ENCODE data around the gene GRM4. TPM values are rescaled to one million over a fixed set of nuclear protein-coding genes. Genes with fewer than 3 reads are reported as not detected.

The GRM4 gene
- total RNA-seq, 2 experiments from 2014 or later: 0.12 to 0.18 TPM

DNA sequence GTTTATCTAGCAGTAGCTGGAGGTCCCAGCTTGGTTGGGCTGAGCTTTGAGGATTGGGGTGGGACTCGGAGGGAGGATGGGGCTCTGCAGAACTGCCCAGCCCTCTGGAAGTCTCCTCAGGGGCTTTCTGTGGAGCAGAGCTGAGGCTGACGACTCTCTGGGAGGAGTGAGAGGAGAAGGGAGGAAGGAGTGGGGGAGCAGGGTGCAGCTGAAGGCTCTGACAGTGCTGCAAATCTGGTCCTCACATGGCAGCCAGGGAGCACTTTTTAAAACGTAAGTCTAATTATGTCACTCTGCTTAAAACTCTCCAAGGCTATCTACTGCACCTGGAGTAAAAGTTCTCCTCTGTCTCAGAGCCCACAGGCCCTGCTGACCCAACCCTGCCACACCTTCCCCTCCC lies 32.4 kb downstream of the GRM4 start:
- no peak for DNase-seq
- no peak overlapping the region for H3K4me3 Mint-ChIP-seq
- H3K4me1 Mint-ChIP-seq: no peaks in the 10 kb centered on the region
- no peaks in the 10 kb centered on the region for H3K9me3 Mint-ChIP-seq
- peaks cover 22% of the 10 kb centered on the region for H3K27me3 Mint-ChIP-seq
- H3K27ac Mint-ChIP-seq: no peak overlapping the region
- H3K36me3 Mint-ChIP-seq: no peaks in the 10 kb centered on the region

DNA sequence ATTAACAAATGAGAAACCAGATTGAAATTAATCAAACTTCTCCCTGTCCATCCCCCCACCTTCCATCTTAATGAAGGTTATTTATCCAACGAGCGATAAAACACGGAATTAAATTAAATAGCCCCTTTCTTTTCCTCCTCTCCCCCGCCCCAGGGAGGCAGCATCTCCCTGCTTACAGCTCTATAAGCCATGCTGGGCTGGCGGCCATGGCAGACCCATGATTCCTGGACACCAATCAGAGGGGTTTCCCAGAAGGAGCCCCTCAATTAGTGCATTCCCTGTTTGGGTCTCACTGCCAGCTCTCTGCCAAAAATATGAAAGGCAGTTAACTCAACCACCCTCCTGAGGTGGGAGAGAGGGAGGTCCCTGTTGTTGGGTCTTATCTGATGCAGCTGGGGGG lies 33.8 kb downstream of the GRM4 start:
- DNase-seq: no peak
- H3K4me3 Mint-ChIP-seq: no peak overlapping the region
- H3K27me3 Mint-ChIP-seq: peaks cover 22% of the 10 kb centered on the region
- H3K9me3 Mint-ChIP-seq: no peaks in the 10 kb centered on the region
- H3K4me1 Mint-ChIP-seq: no peaks in the 10 kb centered on the region
- no peaks in the 10 kb centered on the region for H3K36me3 Mint-ChIP-seq
- H3K27ac Mint-ChIP-seq: no peak overlapping the region

DNA sequence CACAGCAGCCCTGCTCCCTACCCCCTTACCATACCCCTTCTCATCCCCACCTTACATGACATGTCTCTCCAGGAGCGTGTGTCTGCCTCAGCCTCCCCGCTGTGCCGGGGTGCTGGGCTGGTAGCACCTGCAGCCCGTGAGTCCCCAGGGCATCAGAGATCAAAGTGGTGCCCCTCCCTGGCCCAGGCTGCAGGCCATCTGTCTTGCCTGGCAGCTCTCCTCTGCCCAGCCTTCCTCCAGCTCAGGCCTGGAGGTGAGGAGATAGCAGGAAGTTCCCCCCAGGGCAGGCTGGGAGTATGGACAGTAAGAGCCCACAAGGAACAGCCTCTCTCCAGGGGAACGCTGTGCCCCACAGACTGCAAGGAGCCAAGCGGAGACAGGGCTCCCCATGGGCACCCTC lies 35.3 kb downstream of the GRM4 start:
- no peak overlapping the region for H3K27ac Mint-ChIP-seq
- H3K4me3 Mint-ChIP-seq: no peak overlapping the region
- H3K27me3 Mint-ChIP-seq: peaks cover 22% of the 10 kb centered on the region
- H3K36me3 Mint-ChIP-seq: no peaks in the 10 kb centered on the region
- no peaks in the 10 kb centered on the region for H3K9me3 Mint-ChIP-seq
- DNase-seq: no peak
- H3K4me1 Mint-ChIP-seq: no peaks in the 10 kb centered on the region

DNA sequence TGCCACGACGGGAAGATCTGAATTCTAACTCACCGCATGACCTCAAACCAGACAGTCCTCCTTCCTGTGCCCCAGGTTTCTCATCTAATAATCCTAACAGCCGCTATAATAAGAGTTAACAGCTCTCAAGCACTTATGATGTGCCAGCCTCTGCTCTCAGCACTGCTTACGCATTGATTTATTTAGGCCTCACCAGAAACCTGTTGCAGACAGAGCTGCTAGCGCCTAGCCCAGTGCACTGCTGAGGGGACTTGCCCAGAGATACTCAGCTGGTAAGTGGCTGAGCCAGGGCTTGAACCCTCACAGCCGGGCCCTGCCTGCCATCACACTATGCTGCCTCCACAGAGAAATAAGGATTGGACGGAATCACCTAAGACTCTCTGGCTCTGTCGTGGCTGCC lies 37.7 kb downstream of the GRM4 start:
- no peak overlapping the region for H3K4me3 Mint-ChIP-seq
- no peak for DNase-seq
- H3K27me3 Mint-ChIP-seq: peaks cover under 1% of the 10 kb centered on the region
- H3K9me3 Mint-ChIP-seq: no peaks in the 10 kb centered on the region
- H3K36me3 Mint-ChIP-seq: no peaks in the 10 kb centered on the region
- no peaks in the 10 kb centered on the region for H3K4me1 Mint-ChIP-seq
- no peak overlapping the region for H3K27ac Mint-ChIP-seq

DNA sequence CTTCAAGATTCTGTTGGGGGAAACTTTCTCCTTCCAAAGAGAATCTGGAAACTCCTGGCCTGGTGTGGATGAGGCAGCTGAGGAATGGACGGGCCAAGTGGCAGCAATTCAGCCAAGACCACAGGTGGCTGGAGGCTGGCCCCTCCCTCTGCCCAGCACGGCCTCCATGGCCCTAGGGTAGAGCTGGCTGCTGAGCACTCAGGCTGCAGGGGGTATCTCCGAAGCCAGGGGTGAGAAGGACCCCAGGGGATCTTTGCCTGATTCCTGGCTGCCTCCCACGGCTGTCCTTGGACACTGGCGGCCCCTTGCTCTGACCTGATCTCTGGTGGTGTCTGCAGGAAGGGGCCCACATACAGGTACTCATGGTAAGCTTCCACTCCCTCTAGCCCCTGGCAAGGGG lies 39.0 kb downstream of the GRM4 start:
- Mint-ChIP-seq H3K36me3 (no peaks in the 10 kb centered on the region), H3K4me1 (no peaks in the 10 kb centered on the region), H3K4me3 (no peak overlapping the region), H3K27me3 (no peaks in the 10 kb centered on the region), H3K27ac (no peak overlapping the region), H3K9me3 (no peaks in the 10 kb centered on the region)
- DNase-seq: no peak

DNA sequence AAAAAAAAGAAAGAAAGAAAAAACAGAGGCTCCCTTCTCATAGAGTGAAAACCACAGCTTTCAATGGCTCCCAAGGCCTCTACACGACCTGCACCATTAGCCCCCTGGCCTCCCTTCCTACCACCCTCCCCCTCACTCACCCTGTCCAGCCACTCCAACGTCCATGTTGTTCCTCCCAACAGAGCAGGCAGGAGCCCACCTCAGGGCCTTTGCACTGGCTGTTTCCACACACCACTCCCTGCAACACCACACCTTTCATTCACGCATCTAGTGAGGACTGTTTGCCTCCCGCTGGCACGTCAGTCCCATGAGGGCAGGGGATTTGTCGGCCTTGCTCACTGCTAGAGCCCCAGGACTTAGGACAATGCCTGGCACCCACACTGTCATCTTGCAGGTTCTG lies 39.5 kb downstream of the GRM4 start:
- no peaks in the 10 kb centered on the region for H3K36me3 Mint-ChIP-seq
- H3K4me3 Mint-ChIP-seq: no peak overlapping the region
- no peaks in the 10 kb centered on the region for H3K4me1 Mint-ChIP-seq
- H3K27me3 Mint-ChIP-seq: no peaks in the 10 kb centered on the region
- H3K27ac Mint-ChIP-seq: no peak overlapping the region
- no peak for DNase-seq
- H3K9me3 Mint-ChIP-seq: no peaks in the 10 kb centered on the region

DNA sequence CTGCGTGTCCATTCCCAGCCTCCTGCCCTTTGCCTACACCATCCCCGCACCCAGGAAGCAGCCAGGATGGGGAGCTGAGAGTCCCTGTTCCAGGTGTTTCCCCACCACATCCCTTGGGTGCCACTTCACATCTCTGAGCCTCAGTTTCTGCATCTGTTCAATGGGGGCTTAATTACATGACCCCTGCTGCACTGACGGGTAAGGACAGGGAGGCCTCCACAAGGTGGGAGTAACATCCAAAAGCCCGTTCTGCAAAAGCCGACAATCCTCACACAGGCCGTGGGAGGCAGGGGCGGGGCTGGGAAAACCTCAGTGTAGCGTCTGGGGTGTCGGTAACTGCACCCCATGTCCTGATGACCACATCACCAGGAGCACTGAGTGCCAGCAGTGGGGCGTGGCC lies 41.3 kb downstream of the GRM4 start:
- no peak for DNase-seq
- H3K4me1 Mint-ChIP-seq: no peaks in the 10 kb centered on the region
- no peaks in the 10 kb centered on the region for H3K9me3 Mint-ChIP-seq
- no peak overlapping the region for H3K4me3 Mint-ChIP-seq
- H3K27me3 Mint-ChIP-seq: no peaks in the 10 kb centered on the region
- no peak overlapping the region for H3K27ac Mint-ChIP-seq
- H3K36me3 Mint-ChIP-seq: no peaks in the 10 kb centered on the region

DNA sequence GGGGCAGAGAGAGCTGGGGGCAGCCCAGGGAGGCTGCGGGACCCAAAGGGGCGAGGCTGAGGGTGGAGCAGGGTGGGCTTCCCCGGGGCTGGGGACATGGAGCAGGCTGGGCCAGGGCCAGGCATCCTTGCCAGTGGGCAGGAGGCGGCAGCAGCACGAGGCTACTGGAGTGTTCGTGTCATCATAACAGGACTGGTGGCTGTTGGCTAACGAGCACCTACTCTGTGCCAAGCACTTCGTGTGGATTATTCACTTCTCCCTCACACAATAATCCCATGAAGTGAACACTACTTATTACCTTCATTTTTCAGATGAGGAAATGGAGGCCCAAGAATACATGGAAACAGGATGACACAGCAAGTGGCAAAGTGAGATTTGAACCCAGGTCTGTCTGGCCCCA lies 41.7 kb downstream of the GRM4 start:
- no peak overlapping the region for H3K4me3 Mint-ChIP-seq
- H3K27me3 Mint-ChIP-seq: no peaks in the 10 kb centered on the region
- H3K27ac Mint-ChIP-seq: no peak overlapping the region
- no peaks in the 10 kb centered on the region for H3K9me3 Mint-ChIP-seq
- H3K36me3 Mint-ChIP-seq: no peaks in the 10 kb centered on the region
- H3K4me1 Mint-ChIP-seq: no peaks in the 10 kb centered on the region
- DNase-seq: no peak

DNA sequence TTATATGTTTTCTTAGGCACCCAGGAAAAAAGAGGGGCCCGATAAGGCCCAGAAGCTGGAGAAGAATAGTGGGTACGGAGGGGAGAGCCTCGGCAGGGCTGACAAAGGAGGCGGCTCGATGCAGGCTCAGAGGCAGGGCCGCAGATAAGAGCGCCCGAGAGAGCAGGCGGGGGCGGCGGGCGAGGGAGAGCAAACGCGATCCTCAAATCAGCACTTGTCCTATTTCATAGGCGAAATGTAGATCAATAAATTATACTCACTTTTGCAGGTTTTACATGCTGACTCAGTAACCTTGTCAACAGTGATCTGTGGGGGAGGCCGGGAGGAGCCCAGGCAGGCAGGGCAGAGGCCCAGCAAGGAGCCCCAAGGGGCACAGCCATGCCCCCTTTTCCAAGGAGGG lies 42.6 kb downstream of the GRM4 start:
- H3K4me3 Mint-ChIP-seq: no peak overlapping the region
- no peak overlapping the region for H3K27ac Mint-ChIP-seq
- no peaks in the 10 kb centered on the region for H3K27me3 Mint-ChIP-seq
- H3K36me3 Mint-ChIP-seq: no peaks in the 10 kb centered on the region
- no peaks in the 10 kb centered on the region for H3K9me3 Mint-ChIP-seq
- no peaks in the 10 kb centered on the region for H3K4me1 Mint-ChIP-seq
- no peak for DNase-seq

DNA sequence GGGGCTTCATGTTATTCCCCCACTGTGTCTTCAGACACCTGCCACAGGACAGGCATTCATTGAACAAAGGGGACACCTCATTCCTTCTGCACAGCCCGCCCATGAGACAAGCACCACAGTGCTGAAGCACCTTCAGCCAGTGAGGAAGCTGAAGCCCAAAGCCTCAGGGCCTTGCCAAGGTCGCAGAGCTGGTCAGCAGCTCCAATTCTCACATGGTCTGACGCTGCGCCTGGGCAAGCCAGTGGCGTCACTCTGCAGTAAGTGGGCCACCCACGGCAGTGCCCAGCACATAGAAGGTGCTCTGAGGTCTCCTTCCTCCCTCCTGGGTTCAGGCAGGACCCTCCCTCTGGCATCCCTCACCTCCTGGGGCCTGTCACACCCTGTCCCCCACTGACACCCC lies 43.2 kb downstream of the GRM4 start:
- Mint-ChIP-seq H3K4me3 (no peak overlapping the region), H3K27me3 (no peaks in the 10 kb centered on the region), H3K4me1 (no peaks in the 10 kb centered on the region), H3K27ac (no peak overlapping the region), H3K9me3 (no peaks in the 10 kb centered on the region), H3K36me3 (no peaks in the 10 kb centered on the region)
- no peak for DNase-seq

DNA sequence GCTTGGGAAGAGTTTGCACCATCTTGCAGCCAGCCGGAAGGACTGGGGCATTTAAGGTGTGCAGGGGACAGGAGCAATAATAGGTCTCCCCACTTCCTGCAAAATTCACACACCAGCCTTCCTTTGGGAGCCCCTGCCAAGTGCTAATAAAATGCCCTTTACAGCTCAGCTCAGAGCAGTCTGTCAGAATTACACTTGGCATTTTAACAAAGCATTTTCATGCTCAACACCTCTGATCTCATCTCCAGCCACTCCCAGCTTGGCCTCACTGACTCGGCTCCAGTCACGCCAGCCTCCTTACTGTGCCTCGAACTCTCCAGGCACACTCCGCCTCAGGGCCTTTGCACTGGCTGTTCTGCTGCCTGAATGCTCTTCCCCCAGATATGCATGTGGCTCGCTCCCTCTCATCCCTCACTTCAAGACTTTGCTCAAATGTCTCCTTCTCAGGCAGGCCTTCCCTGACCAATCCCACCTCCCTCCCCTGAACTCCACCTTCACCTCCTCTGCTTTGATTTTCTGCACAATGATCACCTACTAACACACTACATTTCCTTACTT lies 43.7 kb downstream of the GRM4 start:
- DNase-seq: no peak
- no peak overlapping the region for H3K27ac Mint-ChIP-seq
- H3K4me1 Mint-ChIP-seq: no peaks in the 10 kb centered on the region
- no peak overlapping the region for H3K4me3 Mint-ChIP-seq
- no peaks in the 10 kb centered on the region for H3K36me3 Mint-ChIP-seq
- H3K9me3 Mint-ChIP-seq: no peaks in the 10 kb centered on the region
- H3K27me3 Mint-ChIP-seq: no peaks in the 10 kb centered on the region

DNA sequence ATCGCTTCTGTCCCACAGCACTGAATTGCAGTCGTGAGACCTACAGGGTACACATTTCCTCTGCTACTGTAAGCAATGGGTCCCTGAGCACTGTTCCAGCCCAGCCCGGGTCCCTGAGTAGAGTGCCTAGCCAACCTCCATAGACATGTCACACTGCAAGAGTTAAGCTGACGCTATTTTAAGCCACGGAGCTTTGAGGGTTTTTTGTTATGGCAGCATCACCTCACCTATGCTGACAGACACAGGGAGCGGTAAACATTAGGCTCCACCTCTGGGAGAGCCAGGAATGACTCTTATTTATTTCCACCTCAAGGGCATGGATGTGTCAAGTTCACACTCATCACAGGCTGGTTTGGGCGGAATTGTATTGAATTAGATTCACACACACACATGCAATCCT lies 45.1 kb downstream of the GRM4 start:
- Mint-ChIP-seq H3K27ac (no peak overlapping the region), H3K9me3 (no peaks in the 10 kb centered on the region), H3K36me3 (no peaks in the 10 kb centered on the region), H3K4me3 (no peak overlapping the region), H3K4me1 (no peaks in the 10 kb centered on the region), H3K27me3 (peaks cover 6% of the 10 kb centered on the region)
- no peak for DNase-seq

DNA sequence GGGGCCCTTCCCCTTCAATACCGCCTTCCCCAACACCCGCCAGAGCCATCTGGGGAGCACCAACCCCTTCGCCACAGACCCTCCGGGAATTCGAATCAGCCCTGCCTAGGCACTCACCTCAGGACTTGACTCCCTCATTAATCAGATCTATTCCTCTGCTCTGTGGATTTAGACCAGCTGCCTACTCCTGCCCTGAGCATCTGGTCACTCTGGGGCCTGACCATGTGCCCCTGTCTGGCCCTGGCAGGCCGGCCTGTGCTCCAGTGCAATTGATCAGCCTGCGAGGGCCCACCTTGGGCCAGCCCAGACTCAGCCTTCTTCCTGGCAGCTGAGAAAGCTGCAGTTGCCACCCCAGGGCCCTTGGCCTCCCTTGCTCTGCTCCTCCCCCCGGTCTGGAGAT lies 46.0 kb downstream of the GRM4 start:
- Mint-ChIP-seq H3K9me3 (no peaks in the 10 kb centered on the region), H3K27me3 (peaks cover 14% of the 10 kb centered on the region), H3K4me3 (no peak overlapping the region), H3K27ac (no peak overlapping the region), H3K36me3 (no peaks in the 10 kb centered on the region), H3K4me1 (no peaks in the 10 kb centered on the region)
- no peak for DNase-seq

DNA sequence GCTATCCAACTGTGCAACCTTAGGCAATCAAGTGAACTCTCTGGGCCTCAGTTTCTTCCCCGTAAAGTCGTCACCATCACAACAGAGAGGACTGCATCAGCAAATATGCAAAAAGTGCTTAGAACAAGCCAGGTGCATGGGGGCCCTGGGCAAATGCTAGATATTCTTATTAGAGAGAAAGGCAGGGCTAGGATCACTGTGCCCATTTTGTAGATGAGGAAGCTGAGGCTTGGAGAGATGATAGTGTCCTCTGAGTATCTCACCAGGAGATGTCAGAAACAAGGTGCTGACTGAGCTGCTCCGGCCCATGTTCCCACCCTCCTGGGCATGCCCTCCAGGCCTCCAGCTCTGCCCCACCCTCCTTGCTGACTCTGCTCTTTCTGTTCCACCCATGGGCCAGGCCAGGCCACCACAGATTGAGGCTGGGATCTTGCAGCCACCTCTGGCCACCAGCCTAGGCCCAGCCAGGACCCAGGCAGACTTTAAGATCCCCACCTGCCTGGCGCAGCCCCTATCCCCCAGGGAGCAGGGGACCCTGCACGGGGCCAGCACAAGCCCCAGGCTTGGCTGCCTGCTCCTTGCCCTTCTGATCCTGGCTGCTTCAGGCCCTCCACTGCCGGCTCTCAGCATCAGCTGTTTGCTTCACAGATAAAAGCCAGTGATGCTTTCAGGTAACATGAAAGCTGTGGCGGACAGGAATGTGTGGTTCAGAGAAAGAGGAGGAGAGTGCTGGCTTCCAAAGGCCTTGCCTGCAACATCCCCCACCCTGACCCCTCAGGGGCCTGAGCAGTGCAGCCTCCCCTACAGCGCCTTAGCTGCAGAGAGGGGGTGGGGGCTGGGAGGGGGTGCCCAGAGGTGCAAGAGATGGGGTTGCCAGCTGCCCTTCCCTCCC lies 47.6 kb downstream of the GRM4 start:
- no peaks in the 10 kb centered on the region for H3K9me3 Mint-ChIP-seq
- H3K36me3 Mint-ChIP-seq: no peaks in the 10 kb centered on the region
- H3K4me3 Mint-ChIP-seq: no peak overlapping the region
- no peak overlapping the region for H3K27ac Mint-ChIP-seq
- H3K4me1 Mint-ChIP-seq: no peaks in the 10 kb centered on the region
- H3K27me3 Mint-ChIP-seq: peaks cover 26% of the 10 kb centered on the region
- DNase-seq: no peak

DNA sequence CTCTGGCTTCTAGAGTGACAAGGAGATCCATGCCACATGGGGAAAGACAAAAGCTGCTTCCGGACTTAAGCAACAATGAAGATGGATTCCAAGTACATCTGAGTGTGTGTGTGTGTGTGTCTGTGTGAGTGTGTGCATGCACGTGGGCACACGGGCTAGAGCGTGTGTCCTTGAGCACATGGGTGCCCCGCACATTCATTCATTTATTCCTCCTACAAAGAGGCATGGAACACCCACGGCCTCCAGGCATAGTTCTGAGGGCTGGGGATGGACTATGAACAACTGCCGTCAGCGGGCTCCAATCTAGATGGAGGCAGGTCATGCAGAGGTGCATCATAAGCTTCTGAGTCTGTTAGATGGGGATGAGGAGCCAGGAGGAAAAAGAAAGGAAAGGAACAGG lies 49.1 kb downstream of the GRM4 start:
- Mint-ChIP-seq H3K27me3 (peaks cover 31% of the 10 kb centered on the region), H3K9me3 (no peaks in the 10 kb centered on the region), H3K4me3 (no peak overlapping the region), H3K27ac (no peak overlapping the region), H3K36me3 (no peaks in the 10 kb centered on the region), H3K4me1 (no peaks in the 10 kb centered on the region)
- DNase-seq: no peak

DNA sequence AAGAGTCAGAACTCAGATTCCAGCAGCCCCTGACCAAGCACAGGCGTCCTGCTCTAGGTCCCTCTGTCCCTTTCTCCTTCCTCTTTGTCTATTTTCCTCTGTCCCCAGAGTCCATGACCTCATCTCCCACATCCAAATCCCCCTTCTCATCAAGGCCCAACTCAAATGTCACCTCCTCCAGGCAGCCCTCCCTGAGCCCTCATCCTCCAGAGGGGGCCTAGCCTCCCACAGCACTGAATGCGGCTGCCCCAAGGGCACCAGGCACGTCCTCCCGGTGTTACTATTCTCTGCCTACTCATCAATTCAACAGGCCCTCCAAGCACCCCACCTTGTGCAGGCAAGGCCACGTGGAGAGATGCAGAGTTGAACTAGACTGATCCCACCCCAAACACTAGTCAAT lies 49.7 kb downstream of the GRM4 start:
- no peak for DNase-seq
- Mint-ChIP-seq H3K36me3 (no peaks in the 10 kb centered on the region), H3K27me3 (peaks cover 31% of the 10 kb centered on the region), H3K9me3 (no peaks in the 10 kb centered on the region), H3K4me3 (no peak overlapping the region), H3K27ac (no peak overlapping the region), H3K4me1 (no peaks in the 10 kb centered on the region)
